Measurements from ENCODE around the gene RGL1. TPM values are rescaled to one million over a fixed set of nuclear protein-coding genes. Genes with fewer than 3 reads are reported as not detected.

Gene RGL1
- total RNA-seq, 1 donor from 2014 or later = 15.0 TPM

DNA sequence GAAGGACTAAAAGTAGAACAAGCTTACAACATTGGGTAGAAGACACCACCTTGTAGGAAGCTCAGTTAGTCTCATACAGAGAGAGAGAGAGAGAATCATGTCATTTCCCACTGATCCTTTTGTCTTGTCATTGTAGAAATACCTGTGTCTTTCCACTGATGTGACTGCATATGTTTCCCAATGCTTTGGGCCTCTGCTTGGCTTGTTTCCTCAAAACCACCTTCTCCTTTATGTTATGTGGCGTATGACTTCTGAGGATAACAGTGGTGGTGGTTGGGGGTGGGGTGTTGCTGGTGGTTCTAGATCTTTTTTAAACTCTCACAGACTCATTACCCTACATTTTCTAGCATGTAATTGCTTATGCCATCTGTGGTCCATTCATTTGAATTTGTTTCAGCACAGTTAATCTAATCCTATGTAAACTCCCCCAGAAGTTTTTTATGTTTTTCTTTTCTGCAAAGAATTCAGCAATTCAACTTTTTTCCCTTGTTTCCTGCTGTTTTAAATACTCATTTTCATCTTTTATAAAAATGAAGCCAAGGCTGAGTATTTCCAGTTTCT is 9.3 kb downstream of the RGL1 start:
- H3K27me3 ChIP-seq = no peaks in the 10 kb centered on the region
- peak overlapping the region; percentile 47 for H3K4me2 ChIP-seq
- H3K27ac Mint-ChIP-seq = peak overlapping the region; percentile 38
- no peak overlapping the region for H3K4me3 ChIP-seq
- H3K9me3 Mint-ChIP-seq = no peaks in the 10 kb centered on the region
- peak overlapping the region; percentile 32 for H3K27ac ChIP-seq
- no peak overlapping the region for H3K4me3 Mint-ChIP-seq
- H2AFZ ChIP-seq (replicated peaks) = no peak overlapping the region
- TF ChIP-seq, protein P1, sequence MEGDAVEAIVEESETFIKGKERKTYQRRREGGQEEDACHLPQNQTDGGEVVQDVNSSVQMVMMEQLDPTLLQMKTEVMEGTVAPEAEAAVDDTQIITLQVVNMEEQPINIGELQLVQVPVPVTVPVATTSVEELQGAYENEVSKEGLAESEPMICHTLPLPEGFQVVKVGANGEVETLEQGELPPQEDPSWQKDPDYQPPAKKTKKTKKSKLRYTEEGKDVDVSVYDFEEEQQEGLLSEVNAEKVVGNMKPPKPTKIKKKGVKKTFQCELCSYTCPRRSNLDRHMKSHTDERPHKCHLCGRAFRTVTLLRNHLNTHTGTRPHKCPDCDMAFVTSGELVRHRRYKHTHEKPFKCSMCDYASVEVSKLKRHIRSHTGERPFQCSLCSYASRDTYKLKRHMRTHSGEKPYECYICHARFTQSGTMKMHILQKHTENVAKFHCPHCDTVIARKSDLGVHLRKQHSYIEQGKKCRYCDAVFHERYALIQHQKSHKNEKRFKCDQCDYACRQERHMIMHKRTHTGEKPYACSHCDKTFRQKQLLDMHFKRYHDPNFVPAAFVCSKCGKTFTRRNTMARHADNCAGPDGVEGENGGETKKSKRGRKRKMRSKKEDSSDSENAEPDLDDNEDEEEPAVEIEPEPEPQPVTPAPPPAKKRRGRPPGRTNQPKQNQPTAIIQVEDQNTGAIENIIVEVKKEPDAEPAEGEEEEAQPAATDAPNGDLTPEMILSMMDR (IDR thresholded peaks at IDR 0.05) = no peak
- TF ChIP-seq EZH2 (IDR thresholded peaks at IDR 0.05) (no peak), EZH2phosphoT487 (IDR thresholded peaks at IDR 0.05) (no peak)
- H3K4me1 Mint-ChIP-seq = peaks cover 58% of the 10 kb centered on the region
- no peak overlapping the region for H3K9ac ChIP-seq
- peaks cover 7% of the 10 kb centered on the region for H4K20me1 ChIP-seq (ENCODE audit: low read depth)
- peaks cover 11% of the 10 kb centered on the region for H3K36me3 Mint-ChIP-seq
- DNase-seq (ENCODE audit: low spot score) = no peak
- H3K9me3 ChIP-seq (ENCODE audit: low read depth) = no peaks in the 10 kb centered on the region
- H3K36me3 ChIP-seq = no peaks in the 10 kb centered on the region
- H3K79me2 ChIP-seq (ENCODE audit: low read depth) = peaks cover 84% of the 10 kb centered on the region
- H3F3A ChIP-seq (ENCODE audit: low read depth) = peaks cover 23% of the 10 kb centered on the region
- H3K27me3 Mint-ChIP-seq (ENCODE audit: insufficient read depth, low read depth) = no peaks in the 10 kb centered on the region
- H3K4me1 ChIP-seq = peaks cover 66% of the 10 kb centered on the region

DNA sequence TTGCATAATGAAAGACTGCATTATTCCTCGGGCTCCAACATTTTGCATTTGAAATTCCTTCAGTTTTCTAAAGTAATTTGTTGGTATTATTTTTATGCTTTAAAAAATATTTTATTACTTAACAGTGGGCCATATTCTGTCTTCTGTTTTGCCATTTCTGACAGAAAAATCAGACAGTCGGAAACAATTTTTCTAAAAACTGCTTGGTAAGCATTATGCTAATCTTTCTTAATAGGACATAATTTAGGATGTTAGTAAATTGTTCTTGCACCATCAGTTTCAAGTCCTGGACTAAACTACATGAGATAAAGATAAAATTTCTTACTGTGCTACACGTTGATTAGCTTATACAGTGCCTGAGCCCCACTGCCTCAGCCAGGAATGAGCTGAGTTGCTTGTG is 11.2 kb downstream of the RGL1 start:
- peaks cover 7% of the 10 kb centered on the region for H4K20me1 ChIP-seq (ENCODE audit: low read depth)
- H3K79me2 ChIP-seq (ENCODE audit: low read depth) = peaks cover 85% of the 10 kb centered on the region
- Mint-ChIP-seq H3K27me3 (ENCODE audit: insufficient read depth, low read depth) (no peaks in the 10 kb centered on the region), H3K4me3 (no peak overlapping the region), H3K36me3 (peaks cover 7% of the 10 kb centered on the region), H3K4me1 (peaks cover 45% of the 10 kb centered on the region), H3K27ac (no peak overlapping the region), H3K9me3 (peaks cover 3% of the 10 kb centered on the region)
- DNase-seq (ENCODE audit: low spot score) = no peak
- no peaks in the 10 kb centered on the region for H3K36me3 ChIP-seq
- H3F3A ChIP-seq (ENCODE audit: low read depth) = peaks cover 21% of the 10 kb centered on the region
- no peaks in the 10 kb centered on the region for H3K9me3 ChIP-seq (ENCODE audit: low read depth)
- TF ChIP-seq, protein P1 (IDR thresholded peaks at IDR 0.05) = no peak
- TF ChIP-seq EZH2phosphoT487 (IDR thresholded peaks at IDR 0.05) (no peak), EZH2 (IDR thresholded peaks at IDR 0.05) (no peak)
- H3K9ac ChIP-seq = no peak overlapping the region
- H3K4me3 ChIP-seq = no peak overlapping the region
- H3K27ac ChIP-seq = no peak overlapping the region
- no peak overlapping the region for H2AFZ ChIP-seq (replicated peaks)
- H3K4me2 ChIP-seq = no peak overlapping the region
- H3K27me3 ChIP-seq = no peaks in the 10 kb centered on the region
- H3K4me1 ChIP-seq = peaks cover 60% of the 10 kb centered on the region

- H3K9me3 Mint-ChIP-seq = peaks cover 3% of the 10 kb centered on the region
- no peaks in the 10 kb centered on the region for H3K27me3 ChIP-seq
- H3K9ac ChIP-seq = no peak overlapping the region
- H3K27me3 Mint-ChIP-seq (ENCODE audit: insufficient read depth, low read depth) = no peaks in the 10 kb centered on the region
- peaks cover 85% of the 10 kb centered on the region for H3K79me2 ChIP-seq (ENCODE audit: low read depth)
- no peak overlapping the region for H3K4me3 Mint-ChIP-seq
- no peak overlapping the region for H3K27ac ChIP-seq
- no peak overlapping the region for H2AFZ ChIP-seq (replicated peaks)
- TF ChIP-seq, protein P1 (IDR thresholded peaks at IDR 0.05) = no peak
- TF ChIP-seq EZH2 (IDR thresholded peaks at IDR 0.05) (no peak), EZH2phosphoT487 (IDR thresholded peaks at IDR 0.05) (no peak)
- H3K27ac Mint-ChIP-seq = no peak overlapping the region
- peaks cover 7% of the 10 kb centered on the region for H4K20me1 ChIP-seq (ENCODE audit: low read depth)
- H3K36me3 Mint-ChIP-seq = peaks cover 9% of the 10 kb centered on the region
- H3K4me2 ChIP-seq = no peak overlapping the region
- H3K36me3 ChIP-seq = no peaks in the 10 kb centered on the region
- H3K4me3 ChIP-seq = no peak overlapping the region
- H3K4me1 ChIP-seq = peaks cover 44% of the 10 kb centered on the region
- peaks cover 14% of the 10 kb centered on the region for H3F3A ChIP-seq (ENCODE audit: low read depth)
- H3K4me1 Mint-ChIP-seq = peaks cover 34% of the 10 kb centered on the region
- no peak for DNase-seq (ENCODE audit: low spot score)
- no peaks in the 10 kb centered on the region for H3K9me3 ChIP-seq (ENCODE audit: low read depth)
Measured at GRCh38 chr1:183817576-183818288, 12.8 kb downstream of the RGL1 start.
